ENCODE results near the gene DIP2C. TPM values are rescaled to one million over a fixed set of nuclear protein-coding genes. Genes with fewer than 3 reads are reported as not detected.

DIP2C gene
- polyA plus RNA-seq, 4 donors, result 3.1 to 13.3 (median 4.7) TPM

DNA sequence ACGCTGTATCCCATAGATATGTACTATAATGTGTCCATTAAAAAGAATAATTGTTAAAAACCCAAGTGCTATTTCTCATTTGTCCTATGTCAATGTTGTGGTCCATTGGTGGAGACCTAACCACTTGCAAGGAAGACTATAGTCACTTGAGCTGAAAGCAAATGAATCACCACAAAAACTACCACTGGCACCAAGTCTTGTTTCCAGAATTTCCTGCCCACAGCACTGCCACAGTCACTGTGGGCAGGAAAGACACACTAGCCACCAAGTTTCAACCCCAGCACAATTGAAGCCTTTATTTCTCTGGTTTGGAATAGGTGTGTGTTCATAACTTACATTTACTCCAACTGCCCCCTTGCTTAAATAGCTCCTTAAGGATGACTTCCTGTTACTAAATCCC, 12.4 kb downstream of the DIP2C start:
- Histone ChIP-seq H3K4me1 (ENCODE audit: control insufficient read depth in 3 of 3, insufficient read depth in 2 of 3, low read depth in 1 of 3, low read length in 2 of 3) (no peaks in the 10 kb centered on the region), H3K27ac (ENCODE audit: low read depth in 1 of 3, low read length in 2 of 3) (no peak overlapping the region), H3K4me3 (ENCODE audit: low read depth in 1 of 3, low read length in 3 of 3) (no peak overlapping the region), H3K36me3 (ENCODE audit: control insufficient read depth in 3 of 3, insufficient read depth in 2 of 3, low read depth in 1 of 3, low read length in 3 of 3) (peaks cover 0 to 7% (median 0%) of the 10 kb centered on the region in 3 donors), H3K27me3 (ENCODE audit: control insufficient read depth in 3 of 3, insufficient read depth in 3 of 3, low read length in 3 of 3) (no peaks in the 10 kb centered on the region), H3K9me3 (ENCODE audit: control insufficient read depth in 2 of 2, insufficient read depth in 1 of 2, low read depth in 1 of 2, low read length in 1 of 2) (peaks cover 0 to 3% of the 10 kb centered on the region in 2 donors)
- WGBS, 3 donors, result 94 to 95% (median 95%) methylated on average over 1 of the region's 1 CpG
- FAIRE-seq (no peak), DNase-seq (no peak)

DNA sequence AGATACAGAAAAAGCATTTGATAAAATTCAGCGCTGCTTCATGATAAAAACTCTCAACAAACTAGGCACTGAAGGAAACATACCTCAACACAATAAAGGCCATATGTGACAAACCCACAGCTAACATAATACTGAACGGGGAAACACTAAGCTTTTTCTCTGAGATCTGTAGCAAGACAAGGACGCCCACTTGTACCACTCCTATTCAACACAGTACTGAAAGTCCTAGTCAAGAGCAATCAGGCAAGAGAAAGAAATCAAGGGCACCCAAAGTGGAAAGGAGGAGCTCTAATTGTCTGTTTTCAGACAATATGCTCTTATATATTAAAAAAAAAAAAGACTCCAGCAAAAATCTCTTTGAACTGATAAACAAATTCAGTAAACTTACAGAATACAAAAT, 13.3 kb downstream of the DIP2C start:
- DNase-seq, result no peak
- Histone ChIP-seq H3K4me3 (ENCODE audit: low read depth in 1 of 3, low read length in 3 of 3) (no peak overlapping the region), H3K27me3 (ENCODE audit: control insufficient read depth in 3 of 3, insufficient read depth in 3 of 3, low read length in 3 of 3) (no peaks in the 10 kb centered on the region), H3K36me3 (ENCODE audit: control insufficient read depth in 3 of 3, insufficient read depth in 2 of 3, low read depth in 1 of 3, low read length in 3 of 3) (peaks cover 0 to 2% (median 0%) of the 10 kb centered on the region in 3 donors), H3K27ac (ENCODE audit: low read depth in 1 of 3, low read length in 2 of 3) (no peak overlapping the region), H3K9me3 (ENCODE audit: control insufficient read depth in 2 of 2, insufficient read depth in 1 of 2, low read depth in 1 of 2, low read length in 1 of 2) (peaks cover 0 to 3% of the 10 kb centered on the region in 2 donors), H3K4me1 (ENCODE audit: control insufficient read depth in 3 of 3, insufficient read depth in 2 of 3, low read depth in 1 of 3, low read length in 2 of 3) (no peaks in the 10 kb centered on the region)
- FAIRE-seq, result no peak
- 86 to 90% (median 88%) methylated on average over 3 of the region's 3 CpGs for WGBS, 3 donors

DNA sequence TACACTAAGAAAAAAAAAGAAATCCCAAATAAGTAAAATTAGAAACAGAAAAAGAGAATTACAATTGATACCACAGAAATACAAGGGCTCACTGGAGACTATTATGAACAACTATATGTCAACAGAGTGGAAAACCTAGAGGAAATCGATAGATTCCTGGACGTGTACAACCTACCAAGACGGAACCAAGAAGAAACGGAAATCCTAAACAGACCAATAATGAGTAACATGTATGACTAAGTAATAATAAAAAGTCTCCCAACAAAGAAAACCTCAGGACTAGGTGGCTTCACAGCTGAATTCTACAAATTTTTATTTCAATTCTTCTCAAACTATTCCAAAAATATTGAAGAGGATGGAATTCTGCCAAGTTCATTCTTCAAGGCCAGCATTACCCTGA, 13.9 kb downstream of the DIP2C start:
- H3K36me3 ChIP-seq (ENCODE audit: control insufficient read depth in 3 of 3, insufficient read depth in 2 of 3, low read depth in 1 of 3, low read length in 3 of 3), result peaks cover 0 to 2% (median 0%) of the 10 kb centered on the region in 3 donors
- peaks cover 0 to 3% of the 10 kb centered on the region in 2 donors for H3K9me3 ChIP-seq (ENCODE audit: control insufficient read depth in 2 of 2, insufficient read depth in 1 of 2, low read depth in 1 of 2, low read length in 1 of 2)
- 90 to 96% (median 92%) methylated on average over 4 of the region's 4 CpGs for WGBS, 3 donors
- no peaks in the 10 kb centered on the region for H3K4me1 ChIP-seq (ENCODE audit: control insufficient read depth in 3 of 3, insufficient read depth in 2 of 3, low read depth in 1 of 3, low read length in 2 of 3)
- H3K4me3 ChIP-seq (ENCODE audit: low read depth in 1 of 3, low read length in 3 of 3), result no peak overlapping the region
- FAIRE-seq, result no peak
- no peak for DNase-seq
- H3K27ac ChIP-seq (ENCODE audit: low read depth in 1 of 3, low read length in 2 of 3), result no peak overlapping the region
- H3K27me3 ChIP-seq (ENCODE audit: control insufficient read depth in 3 of 3, insufficient read depth in 3 of 3, low read length in 3 of 3), result no peaks in the 10 kb centered on the region

DNA sequence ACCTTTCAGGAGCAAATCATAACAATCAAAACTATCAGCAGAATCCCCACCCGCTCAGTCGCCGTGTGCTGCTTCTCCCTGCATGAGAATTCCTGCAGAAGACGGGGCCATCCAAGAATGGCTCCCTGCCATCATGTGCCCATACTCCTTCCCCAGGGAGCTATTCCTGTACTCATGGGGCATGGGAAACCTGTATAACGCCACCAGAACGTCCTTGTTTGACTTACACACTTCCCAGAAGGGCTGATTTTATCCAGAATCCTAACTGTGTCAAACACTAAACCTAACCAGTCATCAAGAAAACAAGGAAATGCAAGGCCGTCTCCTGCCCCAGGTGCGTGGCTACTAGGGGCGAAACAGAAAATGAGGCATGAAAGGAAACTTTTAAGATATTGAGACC, 16.0 kb downstream of the DIP2C start:
- 71 to 82% (median 76%) methylated on average over 9 of the region's 9 CpGs for WGBS, 3 donors
- H3K36me3 ChIP-seq (ENCODE audit: control insufficient read depth in 3 of 3, insufficient read depth in 2 of 3, low read depth in 1 of 3, low read length in 3 of 3), result peaks cover 0 to 2% (median 0%) of the 10 kb centered on the region in 3 donors
- no peak overlapping the region for H3K27ac ChIP-seq (ENCODE audit: low read depth in 1 of 3, low read length in 2 of 3)
- no peaks in the 10 kb centered on the region for H3K27me3 ChIP-seq (ENCODE audit: control insufficient read depth in 3 of 3, insufficient read depth in 3 of 3, low read length in 3 of 3)
- FAIRE-seq, result no peak
- no peak for DNase-seq
- H3K9me3 ChIP-seq (ENCODE audit: control insufficient read depth in 2 of 2, insufficient read depth in 1 of 2, low read depth in 1 of 2, low read length in 1 of 2), result peaks cover 0 to 3% of the 10 kb centered on the region in 2 donors
- H3K4me3 ChIP-seq (ENCODE audit: low read depth in 1 of 3, low read length in 3 of 3), result no peak overlapping the region
- no peaks in the 10 kb centered on the region for H3K4me1 ChIP-seq (ENCODE audit: control insufficient read depth in 3 of 3, insufficient read depth in 2 of 3, low read depth in 1 of 3, low read length in 2 of 3)

DNA sequence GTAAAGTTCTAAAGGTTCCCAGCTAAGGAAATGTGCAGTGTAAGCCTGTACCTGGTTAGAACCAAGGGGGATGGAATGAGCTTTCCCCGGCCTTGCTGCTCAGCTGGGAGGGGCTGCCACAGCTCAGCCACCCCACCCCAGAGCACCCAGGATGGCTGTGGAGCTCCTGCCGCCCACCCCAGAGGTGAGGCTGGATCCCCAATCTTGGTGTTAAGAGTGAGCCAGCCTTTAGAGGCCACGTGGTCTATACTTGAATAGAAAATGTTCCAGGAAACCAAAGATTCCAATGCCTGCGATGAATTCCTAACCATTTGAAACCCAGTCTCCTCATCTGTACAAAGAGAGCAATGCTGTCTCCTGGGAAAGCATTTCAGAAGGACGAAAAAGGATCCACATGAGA, 16.5 kb downstream of the DIP2C start:
- no peak for FAIRE-seq
- DNase-seq, result no peak
- Histone ChIP-seq H3K4me3 (ENCODE audit: low read depth in 1 of 3, low read length in 3 of 3) (no peak overlapping the region), H3K9me3 (ENCODE audit: control insufficient read depth in 2 of 2, insufficient read depth in 1 of 2, low read depth in 1 of 2, low read length in 1 of 2) (peaks cover 0 to 3% of the 10 kb centered on the region in 2 donors), H3K36me3 (ENCODE audit: control insufficient read depth in 3 of 3, insufficient read depth in 2 of 3, low read depth in 1 of 3, low read length in 3 of 3) (peaks cover 0 to 2% (median 0%) of the 10 kb centered on the region in 3 donors), H3K4me1 (ENCODE audit: control insufficient read depth in 3 of 3, insufficient read depth in 2 of 3, low read depth in 1 of 3, low read length in 2 of 3) (no peaks in the 10 kb centered on the region), H3K27ac (ENCODE audit: low read depth in 1 of 3, low read length in 2 of 3) (no peak overlapping the region), H3K27me3 (ENCODE audit: control insufficient read depth in 3 of 3, insufficient read depth in 3 of 3, low read length in 3 of 3) (no peaks in the 10 kb centered on the region)
- 75 to 80% (median 76%) methylated on average over 5 of the region's 5 CpGs for WGBS, 3 donors

DNA sequence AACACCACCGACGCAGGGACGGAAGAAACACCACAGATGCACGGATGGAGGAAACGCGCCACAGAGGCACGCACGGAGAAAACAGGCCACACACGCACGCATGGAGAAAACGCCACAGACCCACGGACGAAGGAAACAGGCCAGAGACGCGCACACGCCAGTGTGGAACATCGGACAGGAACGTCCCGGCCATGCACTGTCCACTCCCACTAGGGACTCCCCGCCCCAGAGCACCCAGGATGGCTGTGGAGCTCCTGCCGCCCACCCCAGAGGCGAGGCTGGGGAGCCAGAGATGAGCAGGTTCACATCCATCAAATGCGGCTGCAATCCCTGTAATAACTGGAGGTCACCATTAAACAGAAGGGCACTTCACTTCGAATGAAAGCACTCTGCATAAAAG, 17.3 kb downstream of the DIP2C start:
- FAIRE-seq (no peak), DNase-seq (no peak)
- 97 to 98% (median 97%) methylated on average over 24 of the region's 24 CpGs for WGBS, 3 donors

DNA sequence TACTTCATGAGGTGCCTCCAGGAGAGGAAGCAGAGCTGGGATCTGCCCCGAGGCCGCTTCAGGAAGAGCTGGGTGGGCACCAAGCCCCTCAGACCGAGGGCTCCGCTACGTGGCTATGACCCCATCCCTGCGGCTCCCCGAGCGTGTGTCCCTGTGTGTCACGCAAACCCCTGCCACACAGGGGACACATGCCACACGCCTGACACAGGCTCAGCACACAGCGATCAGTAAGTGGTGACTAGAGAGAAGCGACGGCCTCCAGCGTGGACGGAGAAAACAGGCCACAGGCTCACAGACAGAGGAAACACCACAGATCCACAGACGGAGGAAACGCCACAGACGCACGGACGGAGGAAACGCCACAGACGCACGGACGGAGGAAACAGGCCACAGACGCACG, 18.5 kb downstream of the DIP2C start:
- DNase-seq (no peak), FAIRE-seq (no peak)
- Histone ChIP-seq H3K27me3 (ENCODE audit: control insufficient read depth in 3 of 3, insufficient read depth in 3 of 3, low read length in 3 of 3) (no peaks in the 10 kb centered on the region), H3K4me1 (ENCODE audit: control insufficient read depth in 3 of 3, insufficient read depth in 2 of 3, low read depth in 1 of 3, low read length in 2 of 3) (no peaks in the 10 kb centered on the region), H3K4me3 (ENCODE audit: low read depth in 1 of 3, low read length in 3 of 3) (no peak overlapping the region), H3K36me3 (ENCODE audit: control insufficient read depth in 3 of 3, insufficient read depth in 2 of 3, low read depth in 1 of 3, low read length in 3 of 3) (peaks cover 0 to 5% (median 0%) of the 10 kb centered on the region in 3 donors), H3K9me3 (ENCODE audit: control insufficient read depth in 2 of 2, insufficient read depth in 1 of 2, low read depth in 1 of 2, low read length in 1 of 2) (peaks cover 0 to 5% of the 10 kb centered on the region in 2 donors), H3K27ac (ENCODE audit: low read depth in 1 of 3, low read length in 2 of 3) (no peak overlapping the region)
- 90 to 93% (median 93%) methylated on average over 26 of the region's 26 CpGs for WGBS, 3 donors

More for the DNA sequence above, 17.3 kb downstream of the DIP2C start:
- Histone ChIP-seq H3K27ac (ENCODE audit: low read depth in 1 of 3, low read length in 2 of 3) (no peak overlapping the region), H3K4me3 (ENCODE audit: low read depth in 1 of 3, low read length in 3 of 3) (no peak overlapping the region), H3K27me3 (ENCODE audit: control insufficient read depth in 3 of 3, insufficient read depth in 3 of 3, low read length in 3 of 3) (no peaks in the 10 kb centered on the region), H3K36me3 (ENCODE audit: control insufficient read depth in 3 of 3, insufficient read depth in 2 of 3, low read depth in 1 of 3, low read length in 3 of 3) (peaks cover 0 to 2% (median 0%) of the 10 kb centered on the region in 3 donors), H3K9me3 (ENCODE audit: control insufficient read depth in 2 of 2, insufficient read depth in 1 of 2, low read depth in 1 of 2, low read length in 1 of 2) (peaks cover 0 to 3% of the 10 kb centered on the region in 2 donors), H3K4me1 (ENCODE audit: control insufficient read depth in 3 of 3, insufficient read depth in 2 of 3, low read depth in 1 of 3, low read length in 2 of 3) (no peaks in the 10 kb centered on the region)

DNA sequence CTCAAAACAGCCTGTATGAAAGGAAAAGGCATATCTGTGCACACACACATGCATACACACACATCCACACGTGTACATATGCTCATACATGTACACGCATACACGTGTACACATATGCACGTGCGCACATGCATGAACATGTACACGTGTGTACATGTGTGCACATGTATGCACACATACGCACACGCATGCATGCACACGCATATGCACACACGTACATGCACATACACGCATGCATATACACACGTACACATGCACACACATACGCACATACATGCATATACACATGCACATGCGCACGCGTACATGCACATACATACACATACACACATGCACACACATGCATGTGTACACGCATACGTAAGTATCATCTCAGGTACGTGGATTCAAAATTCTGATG, 19.4 kb downstream of the DIP2C start:
- Histone ChIP-seq H3K4me3 (ENCODE audit: low read depth in 1 of 3, low read length in 3 of 3) (no peak overlapping the region), H3K9me3 (ENCODE audit: control insufficient read depth in 2 of 2, insufficient read depth in 1 of 2, low read depth in 1 of 2, low read length in 1 of 2) (peaks cover 0 to 10% of the 10 kb centered on the region in 2 donors), H3K4me1 (ENCODE audit: control insufficient read depth in 3 of 3, insufficient read depth in 2 of 3, low read depth in 1 of 3, low read length in 2 of 3) (no peaks in the 10 kb centered on the region), H3K27me3 (ENCODE audit: control insufficient read depth in 3 of 3, insufficient read depth in 3 of 3, low read length in 3 of 3) (no peaks in the 10 kb centered on the region), H3K36me3 (ENCODE audit: control insufficient read depth in 3 of 3, insufficient read depth in 2 of 3, low read depth in 1 of 3, low read length in 3 of 3) (peaks cover 0 to 5% (median 0%) of the 10 kb centered on the region in 3 donors), H3K27ac (ENCODE audit: low read depth in 1 of 3, low read length in 2 of 3) (no peak overlapping the region)
- no peak for FAIRE-seq
- no peak for DNase-seq
- WGBS, 3 donors, result 88 to 90% (median 89%) methylated on average over 19 of the region's 19 CpGs

DNA sequence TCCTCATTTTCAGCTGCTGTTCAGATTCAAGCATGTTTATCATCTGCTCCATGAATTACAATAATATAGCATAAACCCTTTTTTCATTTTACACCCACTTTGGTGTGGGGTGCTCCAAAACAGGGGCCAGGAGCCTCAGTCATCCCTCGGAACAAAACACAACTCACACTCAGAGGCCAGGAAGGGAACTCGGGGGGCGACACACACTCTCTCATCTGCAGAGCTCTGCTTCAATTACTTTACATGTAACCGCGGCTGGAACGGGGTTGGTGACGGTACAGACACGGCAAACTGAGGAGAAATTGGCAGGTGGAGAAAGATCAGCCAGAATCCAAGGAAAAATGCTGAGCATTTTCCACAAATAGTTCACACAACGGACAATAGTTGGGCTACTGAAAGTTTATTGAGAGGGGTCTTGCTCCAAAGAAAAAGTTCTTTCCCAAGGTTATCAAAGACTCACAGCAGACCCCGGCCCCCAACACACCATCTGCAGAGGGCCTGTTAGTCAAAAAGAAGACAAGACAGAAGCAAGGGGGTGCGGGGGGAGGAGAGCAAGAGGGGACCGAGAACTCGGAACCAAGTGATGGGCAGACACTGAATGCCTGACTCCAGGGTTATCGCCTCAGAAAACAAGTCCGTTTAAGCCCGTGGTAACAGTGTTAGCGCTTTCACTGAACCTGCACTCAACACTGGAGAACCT, 20.5 kb downstream of the DIP2C start:
- no peaks in the 10 kb centered on the region for H3K4me1 ChIP-seq (ENCODE audit: control insufficient read depth in 3 of 3, insufficient read depth in 2 of 3, low read depth in 1 of 3, low read length in 2 of 3)
- WGBS, 3 donors, result 88 to 94% (median 92%) methylated on average over 17 of the region's 17 CpGs
- FAIRE-seq, result no peak
- no peak overlapping the region for H3K27ac ChIP-seq (ENCODE audit: low read depth in 1 of 3, low read length in 2 of 3)
- no peak for DNase-seq
- H3K4me3 ChIP-seq (ENCODE audit: low read depth in 1 of 3, low read length in 3 of 3), result no peak overlapping the region
- peaks cover 0 to 7% of the 10 kb centered on the region in 2 donors for H3K9me3 ChIP-seq (ENCODE audit: control insufficient read depth in 2 of 2, insufficient read depth in 1 of 2, low read depth in 1 of 2, low read length in 1 of 2)
- H3K36me3 ChIP-seq (ENCODE audit: control insufficient read depth in 3 of 3, insufficient read depth in 2 of 3, low read depth in 1 of 3, low read length in 3 of 3), result peaks cover 0 to 5% (median 0%) of the 10 kb centered on the region in 3 donors
- H3K27me3 ChIP-seq (ENCODE audit: control insufficient read depth in 3 of 3, insufficient read depth in 3 of 3, low read length in 3 of 3), result no peaks in the 10 kb centered on the region

All from small intestine (tissue), 7 donors.